HepG2 (cell line): ENCODE results near the gene NGDN. TPM values are rescaled to one million over a fixed set of nuclear protein-coding genes. Genes with fewer than 3 reads are reported as not detected.

ENCODE experiments used
- ATF7-NPFF ChIP-seq: sonication (generic); formaldehyde crosslinking; IDR thresholded peaks from 2 replicates; pipeline ENCODE4 v1.8.1; 2023; ENCODE audit warnings: mild to moderate bottlenecking, low read depth, missing genetic modification reagents, moderate library complexity
- NR2F6 ChIP-seq, 2 experiments: IDR thresholded peaks; 2 replicates each; pipeline ENCODE4 v1.6.1; 2016; ENCODE audit warnings: antibody characterized with exemption in 1 of 2, mild to moderate bottlenecking in 1 of 2
- PRPF4 ChIP-seq: fragments of 200-400 bp; formaldehyde crosslinking; IDR thresholded peaks from 2 replicates; pipeline ENCODE4 v1.6.1; 2016; ENCODE audit warnings: low read length, low read depth; ENCODE audit not compliant: poor library complexity, severe bottlenecking
- SMAD9 ChIP-seq: sonication (generic); formaldehyde crosslinking; IDR thresholded peaks from 2 replicates; pipeline ENCODE4 v1.5.1; 2020; ENCODE audit warnings: mild to moderate bottlenecking, missing genetic modification reagents
- SNAI1 ChIP-seq: sonication (generic); formaldehyde crosslinking; IDR thresholded peaks from 2 replicates; pipeline ENCODE4 v1.5.0; 2020; ENCODE audit warnings: mild to moderate bottlenecking, missing genetic modification reagents, borderline replicate concordance
- ZNF619 ChIP-seq: sonication (generic); formaldehyde crosslinking; IDR thresholded peaks from 2 replicates; pipeline ENCODE4 v1.4.0; 2020; ENCODE audit warnings: mild to moderate bottlenecking, missing genetic modification reagents
- ZNF777 ChIP-seq: sonication (generic); formaldehyde crosslinking; IDR thresholded peaks from 2 replicates; pipeline ENCODE4 v1.4.0; 2020; ENCODE audit warnings: missing genetic modification reagents
- polyA plus RNA-seq, 8 experiments: library from polyadenylated mRNA; depleted of rRNA in 3 of 8; stranded (reverse) in 7 of 8; unstranded in 1 of 8; fragments of >200 nt; fragmentation: Illumina TruSeq in 4 of 8; extraction: Trizol in 4 of 8; gene quantifications; 2 replicates each; pipeline versions ENCODE4 v1.2.1 to v1.2.3, GENCODE V29; 2011 to 2016; ENCODE audit warnings: low read depth in 4 of 8, missing spikeins in 1 of 8, mixed read lengths in 1 of 8; ENCODE audit not compliant: insufficient read depth in 1 of 8
- total RNA-seq, 5 experiments: library from RNA; depleted of rRNA; stranded (reverse); fragments of >200 nt; fragmentation: Illumina TruSeq; extraction: Trizol; gene quantifications; 2 replicates each; pipeline ENCODE4 v1.2.3, GENCODE V29; 2016; ENCODE audit warnings: low read depth in 1 of 5
- TF ChIP-seq, protein P1 (sequence below): sonication (generic); formaldehyde crosslinking; conservative IDR thresholded peaks from 2 replicates; pipeline ENCODE4 v1.4.0; 2020; ENCODE audit warnings: mild to moderate bottlenecking, missing genetic modification reagents, moderate library complexity
- TF ChIP-seq, protein P2 (sequence below), 2 experiments: sonication (generic) in 1 of 2; formaldehyde crosslinking in 1 of 2; IDR thresholded peaks; 2 replicates each; pipeline versions ENCODE4 v1.4.0 to v1.6.1; 2016 to 2020; ENCODE audit warnings: borderline replicate concordance in 1 of 2, low read depth in 1 of 2, mild to moderate bottlenecking in 1 of 2, missing genetic modification reagents in 1 of 2
- TF ChIP-seq, protein P3 (sequence below): sonication (generic); formaldehyde crosslinking; IDR thresholded peaks from 2 replicates; pipeline ENCODE4 v1.8.0; 2022; ENCODE audit warnings: mild to moderate bottlenecking, missing genetic modification reagents
- TF ChIP-seq, protein P4 (sequence below): sonication (generic); formaldehyde crosslinking; IDR thresholded peaks from 2 replicates; pipeline ENCODE4 v1.4.0; 2020; ENCODE audit warnings: missing genetic modification reagents
- TF ChIP-seq, protein P5 (sequence below): sonication (generic); formaldehyde crosslinking; IDR thresholded peaks from 2 replicates; pipeline ENCODE4 v1.8.0; 2022; ENCODE audit warnings: low read depth, missing genetic modification reagents

Gene NGDN
- total and polyA plus RNA-seq, 2 of the 13 experiments (the other 11 are each of a cell fraction or from before 2014, with no cell fraction given) = 154 to 216 TPM

DNA sequence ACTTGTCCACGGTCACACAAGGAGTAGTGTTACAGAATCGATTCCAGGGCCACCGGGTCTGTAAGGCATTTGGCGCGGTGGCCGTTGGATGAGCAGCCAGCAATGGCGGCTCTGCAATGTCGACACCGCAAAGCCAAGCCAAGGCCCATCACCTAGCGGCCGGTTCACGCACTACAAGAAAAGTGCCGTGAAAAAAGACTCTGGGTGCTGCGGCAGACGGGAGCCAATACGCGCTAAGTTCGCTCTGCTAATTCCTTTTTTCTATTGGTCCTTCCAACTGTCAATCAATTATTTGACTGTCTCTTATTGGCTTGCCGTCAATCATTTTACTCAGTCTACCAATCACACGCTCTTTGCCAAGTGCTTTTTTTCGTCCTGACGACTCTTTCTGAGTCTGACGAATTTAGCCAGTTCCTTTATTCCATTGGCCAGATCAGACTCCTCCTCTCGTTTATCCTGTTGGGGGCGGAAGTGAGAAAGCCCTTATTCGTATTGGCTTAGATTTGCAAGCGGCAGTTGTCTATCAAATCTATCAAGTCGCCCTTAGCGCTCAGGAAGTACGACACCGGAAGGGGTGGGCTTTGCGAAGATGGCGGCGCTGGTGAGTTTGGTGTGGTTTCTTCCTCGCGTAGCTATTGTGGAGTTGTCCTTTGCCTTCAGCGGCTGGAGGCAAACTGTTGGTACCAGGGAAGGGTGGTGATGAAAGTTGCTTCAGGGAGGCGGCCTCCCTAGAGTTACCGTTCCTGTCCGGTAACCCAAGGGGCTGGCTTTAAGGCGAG is at the start of gene NGDN (continued):
- TF ChIP-seq, protein P1, sequence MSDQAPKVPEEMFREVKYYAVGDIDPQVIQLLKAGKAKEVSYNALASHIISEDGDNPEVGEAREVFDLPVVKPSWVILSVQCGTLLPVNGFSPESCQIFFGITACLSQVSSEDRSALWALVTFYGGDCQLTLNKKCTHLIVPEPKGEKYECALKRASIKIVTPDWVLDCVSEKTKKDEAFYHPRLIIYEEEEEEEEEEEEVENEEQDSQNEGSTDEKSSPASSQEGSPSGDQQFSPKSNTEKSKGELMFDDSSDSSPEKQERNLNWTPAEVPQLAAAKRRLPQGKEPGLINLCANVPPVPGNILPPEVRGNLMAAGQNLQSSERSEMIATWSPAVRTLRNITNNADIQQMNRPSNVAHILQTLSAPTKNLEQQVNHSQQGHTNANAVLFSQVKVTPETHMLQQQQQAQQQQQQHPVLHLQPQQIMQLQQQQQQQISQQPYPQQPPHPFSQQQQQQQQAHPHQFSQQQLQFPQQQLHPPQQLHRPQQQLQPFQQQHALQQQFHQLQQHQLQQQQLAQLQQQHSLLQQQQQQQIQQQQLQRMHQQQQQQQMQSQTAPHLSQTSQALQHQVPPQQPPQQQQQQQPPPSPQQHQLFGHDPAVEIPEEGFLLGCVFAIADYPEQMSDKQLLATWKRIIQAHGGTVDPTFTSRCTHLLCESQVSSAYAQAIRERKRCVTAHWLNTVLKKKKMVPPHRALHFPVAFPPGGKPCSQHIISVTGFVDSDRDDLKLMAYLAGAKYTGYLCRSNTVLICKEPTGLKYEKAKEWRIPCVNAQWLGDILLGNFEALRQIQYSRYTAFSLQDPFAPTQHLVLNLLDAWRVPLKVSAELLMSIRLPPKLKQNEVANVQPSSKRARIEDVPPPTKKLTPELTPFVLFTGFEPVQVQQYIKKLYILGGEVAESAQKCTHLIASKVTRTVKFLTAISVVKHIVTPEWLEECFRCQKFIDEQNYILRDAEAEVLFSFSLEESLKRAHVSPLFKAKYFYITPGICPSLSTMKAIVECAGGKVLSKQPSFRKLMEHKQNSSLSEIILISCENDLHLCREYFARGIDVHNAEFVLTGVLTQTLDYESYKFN (CRISPR knock-in tag) = no peak; the same call in 1 of the 2 replicates
- TF ChIP-seq SNAI1 (CRISPR knock-in tag) = no peak
- TF ChIP-seq ATF7-NPFF (CRISPR knock-in tag) = peak; percentile 95
- TF ChIP-seq, protein P2, sequence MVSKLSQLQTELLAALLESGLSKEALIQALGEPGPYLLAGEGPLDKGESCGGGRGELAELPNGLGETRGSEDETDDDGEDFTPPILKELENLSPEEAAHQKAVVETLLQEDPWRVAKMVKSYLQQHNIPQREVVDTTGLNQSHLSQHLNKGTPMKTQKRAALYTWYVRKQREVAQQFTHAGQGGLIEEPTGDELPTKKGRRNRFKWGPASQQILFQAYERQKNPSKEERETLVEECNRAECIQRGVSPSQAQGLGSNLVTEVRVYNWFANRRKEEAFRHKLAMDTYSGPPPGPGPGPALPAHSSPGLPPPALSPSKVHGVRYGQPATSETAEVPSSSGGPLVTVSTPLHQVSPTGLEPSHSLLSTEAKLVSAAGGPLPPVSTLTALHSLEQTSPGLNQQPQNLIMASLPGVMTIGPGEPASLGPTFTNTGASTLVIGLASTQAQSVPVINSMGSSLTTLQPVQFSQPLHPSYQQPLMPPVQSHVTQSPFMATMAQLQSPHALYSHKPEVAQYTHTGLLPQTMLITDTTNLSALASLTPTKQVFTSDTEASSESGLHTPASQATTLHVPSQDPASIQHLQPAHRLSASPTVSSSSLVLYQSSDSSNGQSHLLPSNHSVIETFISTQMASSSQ (IDR thresholded peaks at IDR 0.05; ENCODE audit: low read depth) = no peak; the same call in none of the 2 replicates
- TF ChIP-seq, protein P2 (CRISPR knock-in tag; IDR thresholded peaks at IDR 0.05; ENCODE audit: borderline replicate concordance) = peak; percentile 67
- peak; percentile 92; the same call in 1 of the 2 replicates for TF ChIP-seq ZNF619
- TF ChIP-seq, protein P3, sequence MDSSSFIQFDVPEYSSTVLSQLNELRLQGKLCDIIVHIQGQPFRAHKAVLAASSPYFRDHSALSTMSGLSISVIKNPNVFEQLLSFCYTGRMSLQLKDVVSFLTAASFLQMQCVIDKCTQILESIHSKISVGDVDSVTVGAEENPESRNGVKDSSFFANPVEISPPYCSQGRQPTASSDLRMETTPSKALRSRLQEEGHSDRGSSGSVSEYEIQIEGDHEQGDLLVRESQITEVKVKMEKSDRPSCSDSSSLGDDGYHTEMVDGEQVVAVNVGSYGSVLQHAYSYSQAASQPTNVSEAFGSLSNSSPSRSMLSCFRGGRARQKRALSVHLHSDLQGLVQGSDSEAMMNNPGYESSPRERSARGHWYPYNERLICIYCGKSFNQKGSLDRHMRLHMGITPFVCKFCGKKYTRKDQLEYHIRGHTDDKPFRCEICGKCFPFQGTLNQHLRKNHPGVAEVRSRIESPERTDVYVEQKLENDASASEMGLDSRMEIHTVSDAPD (CRISPR knock-in tag) = peak; percentile 87; the same call in 1 of the 2 replicates
- TF ChIP-seq, protein P4, sequence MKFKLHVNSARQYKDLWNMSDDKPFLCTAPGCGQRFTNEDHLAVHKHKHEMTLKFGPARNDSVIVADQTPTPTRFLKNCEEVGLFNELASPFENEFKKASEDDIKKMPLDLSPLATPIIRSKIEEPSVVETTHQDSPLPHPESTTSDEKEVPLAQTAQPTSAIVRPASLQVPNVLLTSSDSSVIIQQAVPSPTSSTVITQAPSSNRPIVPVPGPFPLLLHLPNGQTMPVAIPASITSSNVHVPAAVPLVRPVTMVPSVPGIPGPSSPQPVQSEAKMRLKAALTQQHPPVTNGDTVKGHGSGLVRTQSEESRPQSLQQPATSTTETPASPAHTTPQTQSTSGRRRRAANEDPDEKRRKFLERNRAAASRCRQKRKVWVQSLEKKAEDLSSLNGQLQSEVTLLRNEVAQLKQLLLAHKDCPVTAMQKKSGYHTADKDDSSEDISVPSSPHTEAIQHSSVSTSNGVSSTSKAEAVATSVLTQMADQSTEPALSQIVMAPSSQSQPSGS (CRISPR knock-in tag) = peak; percentile 72; the same call in 1 of the 2 replicates
- TF ChIP-seq SMAD9 (CRISPR knock-in tag) = peak; percentile 93; the same call in 1 of the 2 replicates
- TF ChIP-seq, protein P5, sequence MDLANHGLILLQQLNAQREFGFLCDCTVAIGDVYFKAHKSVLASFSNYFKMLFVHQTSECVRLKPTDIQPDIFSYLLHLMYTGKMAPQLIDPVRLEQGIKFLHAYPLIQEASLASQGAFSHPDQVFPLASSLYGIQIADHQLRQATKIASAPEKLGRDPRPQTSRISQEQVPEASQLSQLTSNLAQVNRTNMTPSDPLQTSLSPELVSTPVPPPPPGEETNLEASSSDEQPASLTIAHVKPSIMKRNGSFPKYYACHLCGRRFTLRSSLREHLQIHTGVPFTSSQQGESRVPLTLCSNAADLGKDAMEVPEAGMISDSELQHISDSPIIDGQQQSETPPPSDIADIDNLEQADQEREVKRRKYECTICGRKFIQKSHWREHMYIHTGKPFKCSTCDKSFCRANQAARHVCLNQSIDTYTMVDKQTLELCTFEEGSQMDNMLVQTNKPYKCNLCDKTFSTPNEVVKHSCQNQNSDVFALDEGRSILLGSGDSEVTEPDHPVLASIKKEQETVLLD = no peak
- 0 out of 2 replicates have a peak, but pooled peaks have one; percentile 18 for TF ChIP-seq ZNF777
- 0 out of 2 replicates have a peak, but pooled peaks have one; percentile 32 for TF ChIP-seq NR2F6 (IDR thresholded peaks at IDR 0.05)
- TF ChIP-seq NR2F6 (CRISPR knock-in tag; IDR thresholded peaks at IDR 0.05) = peak; percentile 40
- TF ChIP-seq PRPF4 = peak; percentile 98
